ENCODE measurements around the gene PDZD2.

Gene PDZD2

DNA sequence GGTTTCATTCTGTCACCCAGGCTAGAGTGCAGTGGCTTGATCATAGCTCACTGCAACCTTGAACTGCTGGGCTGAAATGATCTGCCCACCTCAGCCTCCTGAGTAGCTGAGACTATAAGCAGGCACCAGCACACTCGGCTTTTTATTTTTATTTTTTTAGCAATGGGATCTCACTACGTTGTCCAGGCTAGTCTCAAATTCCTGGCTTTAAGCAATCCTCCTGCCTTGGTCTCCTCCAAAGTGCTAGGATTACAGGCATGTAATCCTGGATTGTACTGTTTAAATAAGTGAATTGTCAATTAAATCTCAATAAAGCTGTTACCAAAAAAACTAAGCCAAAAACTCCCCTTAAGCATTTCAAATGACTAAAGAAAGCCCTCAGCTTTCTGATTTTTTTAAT, 516.3 kb downstream of the PDZD2 start:
- no peak for DNase-seq (ENCODE audit: low spot score)
- no peak for TF ChIP-seq CTCF (IDR thresholded peaks at IDR 0.05; ENCODE audit: extremely low read depth, missing control alignments)

DNA sequence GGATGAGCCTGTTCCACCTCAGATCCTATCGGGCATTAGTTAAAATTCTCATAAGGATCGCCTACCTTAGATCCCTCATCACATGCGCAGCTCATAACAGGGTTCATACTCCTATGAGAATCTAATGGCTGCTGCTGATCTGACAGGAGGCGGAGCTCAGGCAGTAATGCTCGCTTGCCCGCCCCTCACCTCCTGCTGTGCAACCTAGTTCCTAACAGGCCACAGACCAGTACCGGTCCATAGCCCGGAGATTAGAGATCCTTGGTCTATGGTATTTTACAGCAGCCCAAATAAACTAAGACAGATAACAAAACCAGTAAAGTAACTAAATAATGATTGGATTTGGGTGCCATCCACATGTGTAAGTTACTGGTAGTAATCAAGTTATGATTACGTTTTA, 517.7 kb downstream of the PDZD2 start:
- TF ChIP-seq CTCF (IDR thresholded peaks at IDR 0.05; ENCODE audit: extremely low read depth, missing control alignments), result no peak
- DNase-seq (ENCODE audit: low spot score), result no peak

DNA sequence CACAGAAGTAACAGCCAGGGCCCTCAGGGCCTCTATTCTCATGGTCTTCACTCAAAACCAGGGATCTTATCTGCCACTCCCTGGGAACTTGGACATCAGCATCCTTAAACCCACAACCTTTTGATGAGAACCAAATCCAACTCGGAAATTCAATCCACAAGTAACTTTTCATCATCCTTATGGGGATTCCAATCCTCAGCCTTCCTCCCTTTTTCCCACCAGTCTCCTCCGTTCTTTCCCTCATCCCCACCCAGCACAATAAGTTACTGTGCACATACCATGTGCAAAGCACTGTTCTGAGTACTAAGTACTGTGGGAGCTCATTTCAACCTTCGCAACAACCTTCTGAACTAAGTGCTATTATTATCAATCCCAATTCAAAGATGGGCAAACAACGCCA, 518.1 kb downstream of the PDZD2 start:
- no peak for DNase-seq (ENCODE audit: low spot score)
- no peak for TF ChIP-seq CTCF (IDR thresholded peaks at IDR 0.05; ENCODE audit: extremely low read depth, missing control alignments)

DNA sequence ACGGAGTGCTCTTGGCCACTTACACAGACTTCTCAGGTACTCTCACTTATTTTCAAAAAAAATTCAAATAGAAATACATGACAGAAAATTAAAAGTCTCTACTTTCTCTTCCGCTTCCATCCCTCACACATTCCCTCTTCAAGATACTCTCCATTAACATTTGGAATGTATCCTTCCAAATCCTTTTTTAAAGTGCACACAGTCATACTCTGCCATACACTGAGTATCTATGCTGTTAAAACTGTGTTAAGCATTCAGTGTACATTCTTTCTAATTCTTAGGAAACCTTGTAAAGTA, 519.7 kb downstream of the PDZD2 start:
- TF ChIP-seq CTCF (IDR thresholded peaks at IDR 0.05; ENCODE audit: extremely low read depth, missing control alignments), result no peak
- DNase-seq (ENCODE audit: low spot score), result no peak

GRCh38 chr5:32159328-32160072, 520.6 kb downstream of the PDZD2 start:
- DNase-seq (ENCODE audit: low spot score), result no peak
- no peak for TF ChIP-seq CTCF (IDR thresholded peaks at IDR 0.05; ENCODE audit: extremely low read depth, missing control alignments)

GRCh38 chr5:32160228-32160627, 521.3 kb downstream of the PDZD2 start:
- DNase-seq (ENCODE audit: low spot score), result no peak
- TF ChIP-seq CTCF (IDR thresholded peaks at IDR 0.05; ENCODE audit: extremely low read depth, missing control alignments), result no peak
